Prostate gland (tissue), 2 donors: Measurements from ENCODE around the gene TRPM3. TPM values are rescaled to one million over a fixed set of nuclear protein-coding genes. Genes with fewer than 3 reads are reported as not detected.

Source experiments
- DNase-seq: peaks from one replicate; pipeline ENCODE4 v3.0.0-alpha.2; 2019; ENCODE audit warnings: low spot score
- H3K27ac ChIP-seq, 2 donors: fragments of 200-600 bp; sonication (generic); 2 replicates each; pipeline ENCODE4 v1.5.1; 2017 to 2019
- H3K27me3 ChIP-seq: fragments of 200-600 bp; sonication (generic); replicated peaks from 2 replicates; pipeline ENCODE4 v1.5.1; 2019; ENCODE audit not compliant: insufficient read depth
- H3K36me3 ChIP-seq, 2 donors: fragments of 200-600 bp; sonication (generic); 1 replicate in 1 of 2; 2 replicates in 1 of 2; pipeline versions ENCODE4 v1.5.1 to v1.8.1; 2017 to 2019
- H3K4me1 ChIP-seq: fragments of 200-600 bp; sonication (generic); replicated peaks from 2 replicates; pipeline ENCODE4 v1.5.1; 2019
- H3K4me3 ChIP-seq, 2 donors: fragments of 200-600 bp; sonication (generic); 2 replicates each; pipeline ENCODE4 v1.5.1; 2017 to 2019
- H3K9me3 ChIP-seq: fragments of 200-600 bp; sonication (generic); 2 replicates; pipeline ENCODE4 v1.5.1; 2017
- POLR2A ChIP-seq: fragments of 450-650 bp; IDR thresholded peaks from one replicate; pipeline ENCODE4 v1.6.1; 2016; ENCODE audit warnings: antibody characterized with exemption, mild to moderate bottlenecking
- POLR2AphosphoS5 ChIP-seq: sonication (generic); formaldehyde crosslinking; IDR thresholded peaks from one replicate; pipeline ENCODE4 v1.6.1; 2017; ENCODE audit warnings: antibody characterized with exemption
- WGBS: methylation state at CpG from one replicate; pipeline ENCODE4 v1.1.5; 2018; 5-methylcytosine and 5-hydroxymethylcytosine counted together
- intact Hi-C: fragments of 100-400 bp; cut with DNase I; formaldehyde crosslinking; loops from one replicate; pipeline ENCODE4 v1.14.2; 2022
- total RNA-seq, 2 donors: library from RNA; depleted of rRNA; stranded (reverse); fragments of >200 nt; gene quantifications; one replicate each; pipeline ENCODE4 v1.1.0, GENCODE V29; 2016
- TF ChIP-seq, protein P1 (sequence below), 4 experiments: fragments of 200-600 bp in 2 of 4; fragments of 450-650 bp in 2 of 4; sonication (generic) in 2 of 4; IDR thresholded peaks; 1 replicate in 3 of 4; 2 replicates in 1 of 4; pipeline ENCODE4 v1.5.1; 2016 to 2019; ENCODE audit warnings: antibody characterized with exemption in 4 of 4, mild to moderate bottlenecking in 2 of 4, moderate library complexity in 2 of 4

TRPM3 gene
- total RNA-seq, 2 donors from 2014 or later = 0.32 to 18.7 TPM

DNA sequence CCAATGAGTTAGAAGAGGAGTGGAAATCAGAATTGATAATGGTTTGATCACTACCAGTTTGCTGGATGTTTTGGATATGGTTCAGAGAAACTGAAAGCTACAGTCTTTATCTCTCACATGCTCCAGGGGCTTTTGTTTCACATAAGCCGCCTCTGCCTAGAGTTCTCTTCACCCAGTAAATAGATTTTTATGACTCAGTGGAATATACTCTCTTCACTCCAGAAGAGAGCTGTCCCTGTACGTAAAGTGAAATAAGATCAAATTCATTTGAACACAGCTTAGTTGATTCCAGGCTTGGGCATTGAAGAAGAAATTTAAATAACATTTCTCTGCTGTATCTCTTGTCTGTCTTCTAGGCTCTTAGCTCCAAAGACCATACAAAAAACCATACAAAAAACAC lies 184.9 kb downstream of the TRPM3 start:
- Histone ChIP-seq H3K27me3 (no peaks in the 10 kb centered on the region), H3K4me1 (no peaks in the 10 kb centered on the region), H3K36me3 (no peaks in the 10 kb centered on the region), H3K9me3 (no peaks in the 10 kb centered on the region), H3K27ac (no peak overlapping the region), H3K4me3 (no peak overlapping the region)
- no peak for DNase-seq
- intact Hi-C loops = no loop called here
- no peak for TF ChIP-seq POLR2AphosphoS5
- TF ChIP-seq, protein P1, sequence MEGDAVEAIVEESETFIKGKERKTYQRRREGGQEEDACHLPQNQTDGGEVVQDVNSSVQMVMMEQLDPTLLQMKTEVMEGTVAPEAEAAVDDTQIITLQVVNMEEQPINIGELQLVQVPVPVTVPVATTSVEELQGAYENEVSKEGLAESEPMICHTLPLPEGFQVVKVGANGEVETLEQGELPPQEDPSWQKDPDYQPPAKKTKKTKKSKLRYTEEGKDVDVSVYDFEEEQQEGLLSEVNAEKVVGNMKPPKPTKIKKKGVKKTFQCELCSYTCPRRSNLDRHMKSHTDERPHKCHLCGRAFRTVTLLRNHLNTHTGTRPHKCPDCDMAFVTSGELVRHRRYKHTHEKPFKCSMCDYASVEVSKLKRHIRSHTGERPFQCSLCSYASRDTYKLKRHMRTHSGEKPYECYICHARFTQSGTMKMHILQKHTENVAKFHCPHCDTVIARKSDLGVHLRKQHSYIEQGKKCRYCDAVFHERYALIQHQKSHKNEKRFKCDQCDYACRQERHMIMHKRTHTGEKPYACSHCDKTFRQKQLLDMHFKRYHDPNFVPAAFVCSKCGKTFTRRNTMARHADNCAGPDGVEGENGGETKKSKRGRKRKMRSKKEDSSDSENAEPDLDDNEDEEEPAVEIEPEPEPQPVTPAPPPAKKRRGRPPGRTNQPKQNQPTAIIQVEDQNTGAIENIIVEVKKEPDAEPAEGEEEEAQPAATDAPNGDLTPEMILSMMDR (IDR thresholded peaks at IDR 0.05) = no peak
- TF ChIP-seq POLR2A = no peak
- whole genome bisulfite sequencing = 61% methylated on average over 2 of the region's 2 CpGs

DNA sequence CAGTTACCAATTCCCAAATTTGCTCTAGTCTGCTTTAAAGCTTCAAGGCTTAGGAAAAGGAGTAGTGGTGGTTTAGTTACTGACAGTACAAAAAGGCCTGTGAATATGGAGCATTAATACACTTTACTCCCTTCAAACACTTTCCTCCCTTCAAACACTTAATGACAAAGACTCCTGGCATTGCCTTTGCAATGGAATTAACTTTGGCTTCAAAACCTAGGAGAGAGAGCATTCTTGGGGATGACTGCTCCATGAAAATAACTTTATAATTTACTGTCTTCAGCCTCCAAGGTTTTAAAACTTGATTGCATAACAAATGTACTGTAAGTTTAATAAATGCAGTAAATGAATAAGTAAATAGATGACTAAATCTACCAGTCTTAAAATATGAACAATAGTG lies 185.6 kb downstream of the TRPM3 start:
- DNase-seq = no peak
- intact Hi-C loops = no loop called here
- Histone ChIP-seq H3K27ac (no peak overlapping the region), H3K27me3 (no peaks in the 10 kb centered on the region), H3K36me3 (no peaks in the 10 kb centered on the region), H3K9me3 (no peaks in the 10 kb centered on the region), H3K4me1 (no peaks in the 10 kb centered on the region), H3K4me3 (no peak overlapping the region)
- TF ChIP-seq POLR2AphosphoS5 = no peak
- TF ChIP-seq POLR2A = no peak
- TF ChIP-seq, protein P1 (IDR thresholded peaks at IDR 0.05) = no peak

DNA sequence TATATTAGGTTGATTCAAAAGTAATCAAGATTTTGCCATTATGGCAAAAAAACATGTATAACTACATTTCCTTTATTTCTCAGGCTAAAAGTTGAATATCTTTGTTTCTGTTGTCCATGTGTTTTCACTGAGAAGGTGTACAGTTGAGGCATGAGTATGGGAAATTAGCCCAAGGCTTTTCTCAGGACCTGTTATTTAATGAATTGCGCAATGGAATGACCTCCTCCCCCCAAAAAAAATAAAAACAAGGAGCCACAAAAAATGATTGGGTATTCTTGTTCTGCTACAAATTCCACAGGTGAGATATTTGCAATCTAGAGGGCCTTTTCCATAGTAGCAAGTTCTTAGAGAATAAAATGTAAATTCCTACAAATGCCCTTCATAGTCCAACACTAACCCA lies 186.8 kb downstream of the TRPM3 start:
- no peak overlapping the region for H3K27ac ChIP-seq
- no peaks in the 10 kb centered on the region for H3K27me3 ChIP-seq
- intact Hi-C loops = no loop called here
- H3K4me1 ChIP-seq = no peaks in the 10 kb centered on the region
- H3K36me3 ChIP-seq = no peaks in the 10 kb centered on the region
- WGBS = 97% methylated on average over 1 of the region's 1 CpG
- H3K4me3 ChIP-seq = no peak overlapping the region
- H3K9me3 ChIP-seq = no peaks in the 10 kb centered on the region
- TF ChIP-seq POLR2AphosphoS5 = no peak
- no peak for TF ChIP-seq POLR2A
- TF ChIP-seq, protein P1 (IDR thresholded peaks at IDR 0.05) = no peak
- DNase-seq = no peak

DNA sequence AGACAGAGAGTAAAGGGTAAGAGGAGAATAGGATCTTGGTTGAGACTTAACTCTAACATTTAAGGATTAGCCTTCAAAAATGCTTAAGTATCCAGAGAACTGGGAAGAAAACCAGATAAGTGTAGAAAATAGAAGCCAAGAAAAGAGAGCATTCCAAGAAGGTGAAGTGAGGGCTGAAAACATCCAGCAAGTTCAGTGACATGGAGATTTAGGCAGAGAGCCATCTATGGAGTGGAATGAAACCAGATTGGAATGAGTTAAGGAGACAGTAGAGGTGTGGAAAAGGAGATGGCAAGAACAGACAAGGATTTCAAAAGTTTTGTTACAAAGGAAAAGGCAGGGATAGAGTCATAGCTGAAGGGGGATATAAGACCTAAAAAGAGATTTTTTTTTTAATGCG lies 188.1 kb downstream of the TRPM3 start:
- intact Hi-C loops = no loop called here
- no peaks in the 10 kb centered on the region for H3K27me3 ChIP-seq
- no peak overlapping the region for H3K27ac ChIP-seq
- 88% methylated on average over 1 of the region's 1 CpG for WGBS
- H3K9me3 ChIP-seq = no peaks in the 10 kb centered on the region
- H3K4me1 ChIP-seq = no peaks in the 10 kb centered on the region
- no peak for DNase-seq
- H3K36me3 ChIP-seq = no peaks in the 10 kb centered on the region
- no peak overlapping the region for H3K4me3 ChIP-seq
- TF ChIP-seq, protein P1 (IDR thresholded peaks at IDR 0.05) = no peak
- TF ChIP-seq POLR2AphosphoS5 (no peak), POLR2A (no peak)

DNA sequence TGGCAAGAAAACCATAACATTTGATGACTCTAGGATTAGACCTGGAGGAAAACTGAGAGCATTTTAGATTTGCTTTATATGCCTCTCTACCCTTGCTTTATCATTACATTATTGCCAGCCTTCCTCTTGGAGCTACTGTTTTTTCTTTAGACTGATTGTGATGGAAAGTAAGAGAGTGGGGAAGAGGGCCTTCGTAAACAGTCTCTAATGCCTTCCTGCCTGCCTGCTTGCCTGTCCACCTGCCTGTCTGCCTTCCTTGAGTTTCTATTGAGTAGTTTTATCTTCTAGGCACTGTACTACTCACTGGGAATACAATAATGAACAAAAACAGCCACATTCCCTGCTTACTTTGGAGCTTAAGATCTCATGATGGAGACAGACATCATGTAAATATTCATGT lies 189.3 kb downstream of the TRPM3 start:
- H3K4me1 ChIP-seq = no peaks in the 10 kb centered on the region
- intact Hi-C loops = no loop called here
- H3K27me3 ChIP-seq = no peaks in the 10 kb centered on the region
- H3K4me3 ChIP-seq = no peak overlapping the region
- H3K36me3 ChIP-seq = no peaks in the 10 kb centered on the region
- DNase-seq = no peak
- H3K27ac ChIP-seq = no peak overlapping the region
- H3K9me3 ChIP-seq = no peaks in the 10 kb centered on the region
- 93% methylated on average over 1 of the region's 1 CpG for WGBS
- no peak for TF ChIP-seq POLR2A
- TF ChIP-seq, protein P1 (IDR thresholded peaks at IDR 0.05) = no peak
- no peak for TF ChIP-seq POLR2AphosphoS5
